PFSK-1 (cell line): ENCODE results near the gene CACNA2D2.

Experiments used
- FOXP2 ChIP-seq: optimal IDR thresholded peaks from 2 replicates; pipeline ENCODE3; 2011; ENCODE audit warnings: borderline replicate concordance, control low read depth, inconsistent platforms; ENCODE audit not compliant: insufficient read depth; ENCODE audit errors: extremely low read length, extremely low read depth
- POLR2AphosphoS5 ChIP-seq: IDR thresholded peaks from 2 replicates; pipeline ENCODE4 v1.6.1; 2012; ENCODE audit warnings: low read depth, mild to moderate bottlenecking, control low read depth, low read length, moderate library complexity
- REST ChIP-seq, 2 experiments: IDR thresholded peaks; 2 replicates each; pipeline versions ENCODE4 v1.6.1 to v1.8.0; 2011 to 2012; ENCODE audit warnings: low read depth in 2 of 2, low read length in 2 of 2, control low read depth in 1 of 2, inconsistent platforms in 1 of 2, mild to moderate bottlenecking in 1 of 2, moderate library complexity in 1 of 2; ENCODE audit not compliant: insufficient read depth in 1 of 2
- SIN3A ChIP-seq: IDR thresholded peaks from 2 replicates; pipeline ENCODE4 v1.6.1; 2012; ENCODE audit warnings: mild to moderate bottlenecking, low read length, moderate library complexity, borderline replicate concordance; ENCODE audit not compliant: insufficient read depth
- TAF1 ChIP-seq: IDR thresholded peaks from 2 replicates; pipeline ENCODE4 v1.6.1; 2012; ENCODE audit warnings: low read length, control low read depth, borderline replicate concordance; ENCODE audit not compliant: insufficient read depth

Gene CACNA2D2

GRCh38 chr3:50532062-50532705 lies 28.8 kb upstream of the CACNA2D2 start:
- TF ChIP-seq TAF1 (no peak), FOXP2 (no peak), REST (IDR thresholded peaks at IDR 0.05; ENCODE audit: insufficient read depth in 1 of 2, low read depth in 2 of 2, low read length in 2 of 2) (no peak), SIN3A (no peak), POLR2AphosphoS5 (no peak)

GRCh38 chr3:50531201-50531600 lies 27.8 kb upstream of the CACNA2D2 start:
- TF ChIP-seq POLR2AphosphoS5 (no peak), REST (IDR thresholded peaks at IDR 0.05; ENCODE audit: insufficient read depth in 1 of 2, low read depth in 2 of 2, low read length in 2 of 2) (no peak)

- TF ChIP-seq SIN3A (no peak), TAF1 (no peak), FOXP2 (no peak), REST (IDR thresholded peaks at IDR 0.05; ENCODE audit: insufficient read depth in 1 of 2, low read depth in 2 of 2, low read length in 2 of 2) (no peak), POLR2AphosphoS5 (no peak)
These were observed 26.9 kb upstream of the CACNA2D2 start for GRCh38 chr3:50530001-50530970.

GRCh38 chr3:50525987-50526386 lies 22.6 kb upstream of the CACNA2D2 start:
- TF ChIP-seq REST (IDR thresholded peaks at IDR 0.05; ENCODE audit: insufficient read depth in 1 of 2, low read depth in 2 of 2, low read length in 2 of 2) (peak; percentile 96 to 97), TAF1 (no peak), POLR2AphosphoS5 (no peak), SIN3A (peak; percentile 50; the same call in 1 of the 2 replicates), FOXP2 (no peak)
